VCaP (cell line): ENCODE measurements around the gene LAMA3.
A peak's percentile ranks its signal among the peaks of the same experiment; 100 is the strongest.

Experiments used
- H3K27ac ChIP-seq: fragments of 450-650 bp; 2 replicates; pipeline ENCODE4 v1.5.1; 2017
- TF ChIP-seq, protein P1 (sequence below): fragments of 450-650 bp; conservative IDR thresholded peaks from 2 replicates; pipeline ENCODE4 v1.5.1; 2017; ENCODE audit warnings: mild to moderate bottlenecking, moderate library complexity

LAMA3 gene

DNA sequence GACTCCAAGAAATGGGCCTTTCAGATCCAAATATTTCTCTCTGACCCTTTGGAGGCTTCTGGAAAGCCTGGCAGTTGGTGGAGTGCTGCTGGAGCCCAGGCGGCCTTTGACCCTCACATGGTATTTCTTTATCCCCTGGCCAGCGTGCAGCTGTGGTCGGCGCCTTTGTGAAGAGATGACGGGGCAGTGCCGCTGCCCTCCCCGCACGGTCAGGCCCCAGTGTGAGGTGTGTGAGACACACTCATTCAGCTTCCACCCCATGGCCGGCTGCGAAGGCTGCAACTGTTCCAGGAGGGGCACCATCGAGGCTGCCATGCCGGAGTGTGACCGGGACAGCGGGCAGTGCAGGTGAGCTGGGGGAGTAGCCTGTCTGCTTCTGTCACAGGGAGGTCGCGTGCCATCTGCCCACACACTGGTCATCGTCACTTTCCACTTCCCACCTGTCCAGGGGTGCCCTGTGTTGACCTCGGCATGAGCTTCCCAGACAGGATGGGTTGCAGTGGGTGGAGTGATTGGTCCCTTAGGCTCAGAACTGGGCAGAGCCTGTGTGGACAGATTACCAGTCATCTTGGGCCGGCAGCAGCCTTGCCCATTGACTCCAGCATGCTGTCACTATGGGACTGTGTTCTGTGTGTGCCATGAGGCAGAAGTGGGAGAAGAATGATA, 158.2 kb downstream of the LAMA3 start:
- TF ChIP-seq, protein P1, sequence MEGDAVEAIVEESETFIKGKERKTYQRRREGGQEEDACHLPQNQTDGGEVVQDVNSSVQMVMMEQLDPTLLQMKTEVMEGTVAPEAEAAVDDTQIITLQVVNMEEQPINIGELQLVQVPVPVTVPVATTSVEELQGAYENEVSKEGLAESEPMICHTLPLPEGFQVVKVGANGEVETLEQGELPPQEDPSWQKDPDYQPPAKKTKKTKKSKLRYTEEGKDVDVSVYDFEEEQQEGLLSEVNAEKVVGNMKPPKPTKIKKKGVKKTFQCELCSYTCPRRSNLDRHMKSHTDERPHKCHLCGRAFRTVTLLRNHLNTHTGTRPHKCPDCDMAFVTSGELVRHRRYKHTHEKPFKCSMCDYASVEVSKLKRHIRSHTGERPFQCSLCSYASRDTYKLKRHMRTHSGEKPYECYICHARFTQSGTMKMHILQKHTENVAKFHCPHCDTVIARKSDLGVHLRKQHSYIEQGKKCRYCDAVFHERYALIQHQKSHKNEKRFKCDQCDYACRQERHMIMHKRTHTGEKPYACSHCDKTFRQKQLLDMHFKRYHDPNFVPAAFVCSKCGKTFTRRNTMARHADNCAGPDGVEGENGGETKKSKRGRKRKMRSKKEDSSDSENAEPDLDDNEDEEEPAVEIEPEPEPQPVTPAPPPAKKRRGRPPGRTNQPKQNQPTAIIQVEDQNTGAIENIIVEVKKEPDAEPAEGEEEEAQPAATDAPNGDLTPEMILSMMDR, result no peak
- no peak overlapping the region for H3K27ac ChIP-seq

DNA sequence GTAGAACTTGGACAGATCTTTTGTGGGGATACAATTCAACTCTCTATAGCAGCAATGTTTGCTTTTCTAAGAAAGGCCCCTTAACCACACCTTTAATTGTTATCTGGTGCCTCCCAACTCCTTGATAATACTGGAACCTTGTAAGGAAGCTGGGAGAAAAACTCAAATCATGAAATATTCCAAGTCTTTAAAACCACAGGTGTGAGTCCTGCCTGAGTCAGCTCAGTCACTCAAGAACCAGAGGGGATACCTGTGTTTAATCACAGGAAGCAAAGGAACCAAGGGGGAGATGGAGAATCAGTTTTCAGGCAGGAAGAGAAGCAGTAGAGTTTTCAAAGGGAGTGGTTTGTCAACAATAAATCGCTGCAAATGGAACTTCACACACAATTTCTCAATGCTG, 159.9 kb downstream of the LAMA3 start:
- TF ChIP-seq, protein P1, result no peak
- peak overlapping the region; percentile 77; the same call in 1 of the 2 replicates for H3K27ac ChIP-seq

DNA sequence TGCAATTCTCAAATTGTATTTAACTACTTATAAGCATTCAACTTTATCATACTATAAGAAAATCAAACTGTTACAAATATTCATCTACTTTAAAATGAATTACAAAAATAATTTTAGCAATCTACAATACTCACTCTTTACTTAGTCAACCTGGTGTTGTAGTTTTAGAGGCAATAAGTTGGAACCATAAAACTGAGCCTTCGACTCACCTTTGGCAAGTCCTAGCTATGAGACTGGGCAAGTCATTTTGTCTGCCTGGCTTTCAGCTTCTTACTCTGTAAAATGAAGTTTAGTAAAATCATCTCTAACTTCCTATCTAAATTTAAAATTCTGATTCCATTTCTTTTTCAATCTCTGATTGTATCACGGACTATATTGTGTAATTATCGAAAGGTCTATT, 161.0 kb downstream of the LAMA3 start:
- TF ChIP-seq, protein P1, result no peak
- H3K27ac ChIP-seq, result peak overlapping the region; percentile 77

DNA sequence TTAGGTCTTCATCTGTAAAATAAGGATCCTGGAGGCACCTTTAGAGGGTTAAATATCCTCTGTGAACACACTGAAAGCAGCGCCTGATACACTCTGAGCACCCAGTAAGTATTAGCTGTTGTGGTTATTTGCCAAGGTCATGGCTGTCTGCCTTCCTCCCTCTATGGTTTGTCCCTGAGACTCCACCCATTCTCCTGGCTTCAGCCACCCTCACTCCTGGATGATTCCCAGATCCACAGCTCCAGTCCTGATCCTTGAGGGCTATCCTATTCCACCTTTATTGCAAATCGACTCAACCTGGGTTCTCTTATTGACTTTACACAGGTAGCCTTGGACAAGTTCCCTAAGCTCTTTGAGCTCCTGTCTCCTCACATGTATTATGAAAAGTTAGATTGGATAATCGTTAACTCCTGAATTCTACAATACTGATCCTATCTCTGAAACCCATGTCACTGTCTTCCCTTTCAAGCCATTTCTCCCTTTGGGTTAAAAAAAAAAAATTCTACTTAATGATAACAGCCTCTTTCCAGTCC, 162.3 kb downstream of the LAMA3 start:
- TF ChIP-seq, protein P1, result no peak
- peak overlapping the region; percentile 77 for H3K27ac ChIP-seq

DNA sequence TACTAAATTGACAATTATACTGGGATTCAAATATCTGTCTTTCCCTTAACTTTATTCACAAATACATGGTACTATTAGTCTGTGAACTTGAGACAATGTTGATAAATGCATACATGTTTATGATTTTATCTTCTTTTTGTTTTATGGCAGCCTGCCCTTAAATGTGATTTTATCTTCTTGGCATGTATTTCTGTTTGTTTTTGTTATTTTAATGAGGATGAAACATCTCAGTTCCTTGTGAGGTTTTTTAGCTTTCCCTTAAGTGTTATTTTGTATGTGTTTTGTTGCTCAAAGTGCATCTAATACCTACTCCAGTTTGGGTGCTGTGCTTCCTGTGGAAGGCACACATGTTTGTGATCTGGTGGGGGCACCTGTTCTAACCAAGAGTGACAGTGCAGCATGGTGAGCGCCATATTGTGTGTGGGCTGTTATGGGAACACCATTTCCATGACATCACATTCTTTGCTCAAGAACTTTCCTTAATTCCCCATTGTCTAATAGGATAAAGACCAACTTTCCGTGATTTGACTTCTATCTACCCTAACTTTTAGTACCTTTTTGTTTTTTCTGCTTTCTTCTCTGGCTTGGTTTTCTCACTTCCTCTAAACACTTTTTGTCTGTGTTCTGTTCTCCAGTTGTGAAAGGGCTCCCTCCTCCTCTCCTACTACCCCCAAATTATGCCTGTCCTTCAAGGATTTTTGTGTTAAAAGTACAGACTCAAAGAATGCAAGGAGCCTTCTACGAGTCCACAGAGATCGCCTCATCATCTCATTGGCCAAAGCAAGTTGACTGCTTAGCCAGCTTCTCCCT, 163.2 kb downstream of the LAMA3 start:
- TF ChIP-seq, protein P1, result no peak
- peak overlapping the region; percentile 77 for H3K27ac ChIP-seq

DNA sequence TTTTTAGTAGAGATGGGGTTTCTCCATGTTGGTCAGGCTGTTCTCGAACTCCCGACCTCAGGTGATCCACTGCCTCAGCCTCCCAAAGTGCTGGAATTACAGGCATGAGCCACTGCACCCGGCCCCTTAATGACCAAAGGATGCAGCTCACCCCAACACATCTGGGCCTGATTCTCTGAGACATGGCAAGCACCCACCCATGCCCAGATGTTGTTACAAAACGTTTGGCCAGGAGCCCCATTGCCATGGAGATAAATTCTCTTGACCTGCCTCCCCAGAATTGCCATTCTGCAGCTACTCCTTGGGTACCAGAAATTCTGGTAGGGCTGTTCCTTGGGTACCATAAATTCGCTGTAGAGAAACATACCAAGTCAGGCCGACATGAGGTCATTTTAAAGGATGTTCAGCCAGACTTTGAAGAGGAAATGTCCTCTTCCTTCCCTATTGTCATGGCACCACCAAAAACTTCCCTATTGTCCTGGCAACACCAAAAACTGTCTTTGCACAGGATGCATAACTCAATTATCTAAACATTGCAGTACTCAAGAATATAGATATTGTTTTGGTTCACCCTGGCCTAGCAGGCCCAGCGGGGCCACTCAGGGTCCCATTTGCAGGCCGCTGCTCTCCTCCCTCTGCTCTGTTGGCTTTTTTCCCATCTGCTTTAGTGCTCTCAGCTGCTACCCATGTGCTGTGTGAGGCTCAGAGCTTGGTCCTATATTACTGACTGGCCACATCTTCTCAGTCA, 164.4 kb downstream of the LAMA3 start:
- TF ChIP-seq, protein P1, result no peak
- H3K27ac ChIP-seq, result no peak overlapping the region; the same call in 1 of the 2 replicates

DNA sequence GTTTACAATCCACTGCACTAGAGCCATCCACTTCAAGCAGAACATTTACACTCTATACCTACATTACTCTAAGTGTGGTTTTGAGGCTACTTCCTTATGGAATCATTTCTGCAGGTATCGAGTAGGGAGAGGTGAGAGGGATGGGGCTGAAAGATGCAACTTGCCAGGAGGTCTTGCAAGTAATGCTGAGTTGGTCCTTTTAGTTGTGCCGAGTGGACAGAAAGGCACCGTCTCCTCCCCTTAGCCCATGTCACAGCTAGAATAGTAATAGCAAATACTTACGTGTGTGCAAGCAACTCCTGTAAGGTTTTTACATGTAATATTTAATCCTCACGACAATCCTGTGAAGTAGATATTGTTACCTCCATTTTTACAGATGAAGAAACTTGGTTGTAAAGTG, 166.5 kb downstream of the LAMA3 start:
- TF ChIP-seq, protein P1, result no peak
- no peak overlapping the region for H3K27ac ChIP-seq
